GM19463 (cell line): ENCODE measurements around the gene OSBPL8.

ENCODE experiments used
- ATAC-seq: cut with Tn5 transposase; IDR thresholded peaks from one replicate; pipeline ENCODE4 v1.9.1; 2021; ENCODE audit warnings: mild to moderate bottlenecking, moderate library complexity; ENCODE audit not compliant: unreplicated experiment

OSBPL8 gene

GRCh38 chr12:76317976-76318375 lies 241.6 kb downstream of the OSBPL8 start:
- ATAC-seq, result no peak

GRCh38 chr12:76316468-76316867 lies 243.1 kb downstream of the OSBPL8 start:
- ATAC-seq, result no peak

GRCh38 chr12:76313299-76313698 lies 246.3 kb downstream of the OSBPL8 start:
- no peak for ATAC-seq

- ATAC-seq, result no peak
Observed at GRCh38 chr12:76312315-76312714, 247.3 kb downstream of the OSBPL8 start.

DNA sequence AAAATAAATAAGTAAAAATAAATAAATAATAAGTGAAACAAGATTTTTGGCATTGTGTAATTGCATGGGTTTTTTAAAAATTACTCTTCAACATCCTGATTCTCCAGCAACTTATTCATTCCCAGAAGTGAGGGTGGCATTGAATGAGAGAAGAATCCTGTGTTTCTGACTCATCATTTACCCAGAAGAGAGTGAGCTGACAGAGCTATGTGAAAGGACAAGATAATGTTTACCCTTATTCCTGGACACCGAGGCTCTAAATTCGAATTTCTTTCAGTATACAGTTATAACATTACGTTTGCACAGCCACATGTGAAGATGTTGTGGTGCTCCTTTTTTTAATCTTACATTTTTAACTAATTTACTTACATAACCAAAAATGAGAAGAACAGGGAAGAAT lies 247.8 kb downstream of the OSBPL8 start:
- ATAC-seq, result no peak

DNA sequence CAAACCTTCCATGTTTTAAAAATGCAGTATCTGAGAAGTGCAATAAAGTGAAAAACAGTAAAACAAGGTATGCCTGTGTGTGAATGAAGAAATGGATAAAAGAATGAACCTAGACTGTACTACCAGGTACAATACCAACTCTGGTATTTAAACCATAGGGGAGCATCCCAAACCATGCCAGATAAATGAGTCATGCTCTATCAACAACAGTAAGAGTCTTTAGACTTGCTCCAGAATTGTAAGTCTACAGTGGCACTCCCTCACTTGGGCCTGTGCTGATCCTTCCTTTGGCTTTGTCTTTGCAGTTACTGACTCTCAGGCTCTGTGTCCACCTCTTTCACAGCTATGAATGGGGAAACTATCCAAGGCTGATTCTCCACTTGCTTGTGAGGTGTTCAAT lies 249.5 kb downstream of the OSBPL8 start:
- no peak for ATAC-seq

DNA sequence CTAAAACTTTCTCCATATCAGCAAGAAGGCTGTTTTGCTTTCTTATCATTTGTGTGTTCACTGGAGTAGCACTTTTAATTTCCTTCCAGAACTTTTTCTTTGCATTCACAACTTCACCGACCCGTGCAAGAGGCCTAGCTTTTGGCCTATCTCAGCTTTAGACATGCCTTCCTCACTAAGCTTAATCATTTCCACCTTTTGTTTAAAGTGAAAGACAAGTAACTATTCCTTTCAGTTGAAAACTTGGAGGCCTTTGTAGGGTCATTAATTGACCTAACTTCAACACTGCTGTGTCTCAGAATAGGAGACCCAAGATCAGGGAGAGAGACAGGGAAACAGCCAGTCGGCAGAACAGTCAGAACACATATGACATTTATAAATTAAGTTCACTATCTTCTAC lies 250.7 kb downstream of the OSBPL8 start:
- no peak for ATAC-seq

GRCh38 chr12:76307083-76307482 lies 252.5 kb downstream of the OSBPL8 start:
- no peak for ATAC-seq

- ATAC-seq, result no peak
Observed at GRCh38 chr12:76303989-76304460, 255.5 kb downstream of the OSBPL8 start.

- no peak for ATAC-seq
Observed at GRCh38 chr12:76303365-76303764, 256.2 kb downstream of the OSBPL8 start.
